Measurements from ENCODE around the gene IL17RA. TPM values are rescaled to one million over a fixed set of nuclear protein-coding genes. Genes with fewer than 3 reads are reported as not detected.

Gene IL17RA
- total RNA-seq, 6 donors from 2014 or later: 22.6 to 58.9 (median 35.9) TPM

DNA sequence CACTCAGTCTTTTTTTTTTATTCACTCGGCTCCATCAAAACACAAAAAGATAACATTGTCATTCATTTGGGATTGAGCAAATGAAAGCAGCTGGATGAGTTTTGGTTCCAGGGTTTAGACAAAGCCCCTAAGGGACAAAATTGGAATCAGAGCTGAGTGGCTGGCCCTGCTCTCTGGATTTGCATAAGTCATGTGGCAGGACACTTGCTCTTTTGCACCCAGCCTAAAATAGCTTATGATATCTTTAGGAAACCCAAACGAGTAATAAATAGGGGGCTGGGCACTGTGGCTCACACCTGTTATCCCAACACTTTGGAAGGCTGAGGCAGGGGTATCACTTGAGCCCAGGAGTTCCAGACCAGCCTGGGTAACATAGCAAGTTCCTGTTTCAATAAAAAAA is 47.3 kb downstream of the IL17RA start:
- H3K27ac ChIP-seq: no peak overlapping the region
- 43 to 45% methylated on average over 2 of the region's 2 CpGs for WGBS, 2 donors
- no peaks in the 10 kb centered on the region for H3K27me3 ChIP-seq
- H3K4me1 ChIP-seq: no peaks in the 10 kb centered on the region
- TF ChIP-seq, protein P1, sequence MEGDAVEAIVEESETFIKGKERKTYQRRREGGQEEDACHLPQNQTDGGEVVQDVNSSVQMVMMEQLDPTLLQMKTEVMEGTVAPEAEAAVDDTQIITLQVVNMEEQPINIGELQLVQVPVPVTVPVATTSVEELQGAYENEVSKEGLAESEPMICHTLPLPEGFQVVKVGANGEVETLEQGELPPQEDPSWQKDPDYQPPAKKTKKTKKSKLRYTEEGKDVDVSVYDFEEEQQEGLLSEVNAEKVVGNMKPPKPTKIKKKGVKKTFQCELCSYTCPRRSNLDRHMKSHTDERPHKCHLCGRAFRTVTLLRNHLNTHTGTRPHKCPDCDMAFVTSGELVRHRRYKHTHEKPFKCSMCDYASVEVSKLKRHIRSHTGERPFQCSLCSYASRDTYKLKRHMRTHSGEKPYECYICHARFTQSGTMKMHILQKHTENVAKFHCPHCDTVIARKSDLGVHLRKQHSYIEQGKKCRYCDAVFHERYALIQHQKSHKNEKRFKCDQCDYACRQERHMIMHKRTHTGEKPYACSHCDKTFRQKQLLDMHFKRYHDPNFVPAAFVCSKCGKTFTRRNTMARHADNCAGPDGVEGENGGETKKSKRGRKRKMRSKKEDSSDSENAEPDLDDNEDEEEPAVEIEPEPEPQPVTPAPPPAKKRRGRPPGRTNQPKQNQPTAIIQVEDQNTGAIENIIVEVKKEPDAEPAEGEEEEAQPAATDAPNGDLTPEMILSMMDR (IDR thresholded peaks at IDR 0.05): no peak
- no peak for TF ChIP-seq POLR2A (IDR thresholded peaks at IDR 0.05)
- no peak for TF ChIP-seq EP300 (IDR thresholded peaks at IDR 0.05)
- no peak for TF ChIP-seq POLR2AphosphoS5 (IDR thresholded peaks at IDR 0.05)
- no peaks in the 10 kb centered on the region for H3K9me3 ChIP-seq
- H3K36me3 ChIP-seq: peaks cover 0 to 8% (median 2%) of the 10 kb centered on the region in 4 donors
- no peak for DNase-seq
- no peak for ATAC-seq (ENCODE audit: low FRiP score in 2 of 2)
- no peak overlapping the region for H3K4me3 ChIP-seq

DNA sequence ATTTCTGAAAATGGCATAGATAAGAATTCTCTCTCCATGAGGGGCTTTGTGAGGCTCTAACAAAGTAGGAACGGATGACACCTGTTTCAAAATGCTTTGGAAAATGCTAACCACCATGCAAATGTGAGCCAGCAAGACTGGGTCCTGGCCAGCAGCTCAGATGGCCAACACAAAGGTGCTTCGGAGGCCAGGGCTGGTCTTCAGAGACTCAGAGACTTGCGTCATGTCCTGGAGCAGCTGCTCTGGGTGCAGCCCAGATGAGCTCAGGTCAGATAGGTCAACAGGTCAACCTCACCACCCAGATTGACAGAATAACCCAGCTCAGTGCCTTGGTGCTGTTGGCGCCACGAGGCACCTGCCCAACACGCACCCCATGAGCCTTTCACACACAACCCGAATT is 48.3 kb downstream of the IL17RA start:
- Histone ChIP-seq H3K9me3 (no peaks in the 10 kb centered on the region), H3K36me3 (peaks cover 0 to 18% (median 9%) of the 10 kb centered on the region in 4 donors), H3K4me1 (no peaks in the 10 kb centered on the region), H3K27me3 (no peaks in the 10 kb centered on the region), H3K4me3 (no peak overlapping the region), H3K27ac (no peak overlapping the region)
- TF ChIP-seq EP300 (IDR thresholded peaks at IDR 0.05) (no peak), POLR2A (IDR thresholded peaks at IDR 0.05) (no peak), POLR2AphosphoS5 (IDR thresholded peaks at IDR 0.05) (no peak)
- TF ChIP-seq, protein P1 (IDR thresholded peaks at IDR 0.05): no peak
- DNase-seq (no peak), ATAC-seq (ENCODE audit: low FRiP score in 2 of 2) (no peak)
- WGBS, 2 donors: 81 to 100% methylated on average over 3 to 7 of the region's 7 CpGs

DNA sequence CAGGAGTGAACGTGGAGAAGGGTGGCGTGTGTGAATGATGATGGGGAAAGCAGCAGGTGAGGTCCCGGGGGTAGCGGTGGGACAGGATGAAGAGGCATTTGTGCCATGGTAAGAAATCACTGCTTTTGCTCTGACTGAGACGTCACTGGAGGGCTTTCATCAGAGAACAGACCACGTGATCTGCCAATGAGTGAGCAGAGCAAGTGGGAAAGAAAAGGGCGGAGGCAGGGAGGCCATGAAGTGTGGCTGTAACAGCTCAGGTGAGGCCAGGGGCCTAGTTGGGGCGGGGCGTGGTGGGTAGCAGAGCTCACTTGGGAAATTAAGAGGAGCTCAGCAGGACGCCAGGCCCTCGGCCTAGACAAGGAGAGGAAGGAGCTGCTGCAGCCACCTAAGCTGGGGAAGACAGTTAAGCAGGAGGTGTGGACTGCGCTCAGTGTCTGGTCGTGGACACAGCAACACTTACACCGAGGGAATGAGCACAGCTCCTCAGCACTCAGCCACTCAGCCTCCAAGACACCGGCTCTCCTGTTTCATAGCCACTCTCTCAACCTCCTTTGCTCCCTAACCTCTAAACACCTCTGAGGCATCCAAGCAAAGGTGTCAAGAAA is 50.5 kb downstream of the IL17RA start:
- Histone ChIP-seq H3K4me1 (no peaks in the 10 kb centered on the region), H3K27me3 (no peaks in the 10 kb centered on the region), H3K9me3 (no peaks in the 10 kb centered on the region), H3K4me3 (no peak overlapping the region), H3K36me3 (peaks cover 0 to 38% (median 20%) of the 10 kb centered on the region in 4 donors), H3K27ac (no peak overlapping the region)
- 86 to 93% methylated on average over 11 to 15 of the region's 15 CpGs for WGBS, 2 donors
- ATAC-seq (ENCODE audit: low FRiP score in 2 of 2): no peak
- TF ChIP-seq, protein P1 (IDR thresholded peaks at IDR 0.05): no peak
- no peak for TF ChIP-seq POLR2AphosphoS5 (IDR thresholded peaks at IDR 0.05)
- no peak for TF ChIP-seq POLR2A (IDR thresholded peaks at IDR 0.05)
- no peak for TF ChIP-seq EP300 (IDR thresholded peaks at IDR 0.05)
- no peak for DNase-seq

DNA sequence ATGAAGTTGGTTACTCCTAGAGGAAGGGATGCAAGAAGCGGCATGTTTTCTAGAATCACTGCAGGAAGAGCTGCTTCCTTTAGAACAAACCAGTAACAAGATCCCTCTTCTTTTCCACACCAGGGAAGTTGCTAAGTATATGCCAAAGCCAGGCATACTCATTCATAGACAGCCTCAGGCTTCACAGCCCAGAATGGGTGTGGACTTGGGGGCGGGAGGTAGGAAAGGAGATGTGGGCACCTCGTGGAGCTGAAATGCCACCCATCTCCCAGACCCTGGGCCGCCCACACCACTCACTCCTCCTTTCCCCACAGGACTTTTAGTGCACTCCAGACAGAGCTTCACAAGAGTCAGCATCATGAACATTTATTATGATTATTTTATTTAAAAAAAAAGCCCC is 52.4 kb downstream of the IL17RA start:
- peaks cover 0 to 57% (median 37%) of the 10 kb centered on the region in 4 donors for H3K36me3 ChIP-seq
- no peak for DNase-seq

More for the DNA sequence above, 52.4 kb downstream of the IL17RA start:
- 84 to 85% methylated on average over 4 of the region's 4 CpGs for WGBS, 2 donors
- Histone ChIP-seq H3K27me3 (no peaks in the 10 kb centered on the region), H3K27ac (no peak overlapping the region), H3K9me3 (no peaks in the 10 kb centered on the region), H3K4me3 (no peak overlapping the region), H3K4me1 (no peaks in the 10 kb centered on the region)
- no peak for ATAC-seq (ENCODE audit: low FRiP score in 2 of 2)
- TF ChIP-seq POLR2A (IDR thresholded peaks at IDR 0.05) (no peak), EP300 (IDR thresholded peaks at IDR 0.05) (no peak), POLR2AphosphoS5 (IDR thresholded peaks at IDR 0.05) (no peak)
- TF ChIP-seq, protein P1 (IDR thresholded peaks at IDR 0.05): no peak

Measured in upper lobe of left lung (tissue), 6 donors.